RPMI8226 (cell line): ENCODE results near the gene PEAK3.
A peak's percentile ranks its signal among the peaks of the same experiment; 100 is the strongest.

Experiments
- DNase-seq: peaks from one replicate; pipeline ENCODE4 v3.0.0-alpha.2; 2015

The PEAK3 gene

DNA sequence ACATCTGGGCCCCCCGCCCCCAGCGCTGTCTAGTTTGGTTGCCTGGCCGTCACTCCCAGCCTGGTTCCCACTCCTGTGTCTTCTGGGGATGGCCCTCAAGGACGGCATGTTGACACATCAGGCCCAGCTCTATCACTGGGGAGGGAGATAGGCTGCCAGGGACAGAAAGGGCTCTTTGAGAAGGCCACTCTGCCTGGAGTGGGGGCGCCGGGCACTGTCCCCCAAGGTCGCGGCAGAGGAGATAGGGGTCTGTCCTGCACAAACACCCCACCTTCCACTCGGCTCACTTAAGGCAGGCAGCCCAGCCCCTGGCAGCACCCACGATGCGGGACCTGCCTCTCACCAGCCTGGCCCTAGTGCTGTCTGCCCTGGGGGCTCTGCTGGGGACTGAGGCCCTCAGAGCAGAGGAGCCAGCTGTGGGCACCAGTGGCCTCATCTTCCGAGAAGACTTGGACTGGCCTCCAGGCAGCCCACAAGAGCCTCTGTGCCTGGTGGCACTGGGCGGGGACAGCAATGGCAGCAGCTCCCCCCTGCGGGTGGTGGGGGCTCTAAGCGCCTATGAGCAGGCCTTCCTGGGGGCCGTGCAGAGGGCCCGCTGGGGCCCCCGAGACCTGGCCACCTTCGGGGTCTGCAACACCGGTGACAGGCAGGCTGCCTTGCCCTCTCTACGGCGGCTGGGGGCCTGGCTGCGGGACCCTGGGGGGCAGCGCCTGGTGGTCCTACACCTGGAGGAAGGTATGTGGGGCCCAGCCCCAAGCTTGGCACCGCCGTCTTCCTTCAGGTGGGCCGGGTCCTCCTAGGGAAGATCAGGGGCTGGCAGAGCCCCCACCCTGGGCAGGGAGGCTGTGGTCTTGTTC is 32.7 kb downstream of the PEAK3 start, which contains the start of gene AMH:
Gene AMH (plus strand): TSS at position 314 of the 857 bp plus-strand sequence. CDS start 10 bp downstream, at position 324.
- no peak for DNase-seq

DNA sequence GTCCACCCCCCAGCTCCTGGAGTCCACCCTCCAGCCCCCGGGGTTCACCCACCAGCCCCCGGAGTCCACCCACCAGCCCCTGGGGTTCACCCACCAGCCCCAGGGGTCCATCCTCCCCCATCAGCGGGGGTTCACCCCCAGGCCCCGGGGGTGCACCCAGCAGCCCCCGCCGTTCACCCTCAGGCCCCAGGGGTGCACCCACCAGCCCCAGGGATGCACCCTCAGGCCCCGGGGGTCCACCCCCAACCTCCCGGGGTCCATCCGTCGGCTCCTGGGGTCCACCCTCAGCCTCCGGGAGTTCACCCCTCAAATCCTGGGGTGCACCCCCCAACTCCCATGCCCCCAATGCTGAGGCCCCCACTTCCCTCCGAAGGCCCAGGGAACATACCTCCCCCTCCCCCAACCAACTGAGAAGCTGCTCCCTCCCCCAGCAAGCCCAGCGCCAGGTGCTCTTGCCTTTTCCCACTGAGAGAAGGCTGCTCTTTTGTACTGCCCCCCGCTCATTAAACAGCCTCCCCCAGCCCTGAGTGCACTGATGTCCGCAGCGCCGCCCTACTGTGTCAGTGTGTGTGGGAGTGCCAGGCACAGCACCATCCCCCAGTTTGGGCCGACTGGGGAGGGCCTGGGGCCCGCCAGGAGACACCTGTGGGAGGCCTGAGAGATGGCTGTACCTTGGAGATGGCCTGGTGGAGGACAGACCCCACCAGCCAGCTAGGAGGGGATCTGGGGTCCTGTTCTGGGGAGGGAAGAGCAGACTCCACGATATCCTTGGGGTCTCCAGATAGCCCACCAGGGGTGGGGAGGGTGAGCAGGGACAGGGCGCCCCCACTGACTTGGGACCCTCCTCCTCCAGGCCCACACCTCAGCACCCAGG is 33.6 kb downstream of the PEAK3 start:
- no peak for DNase-seq

DNA sequence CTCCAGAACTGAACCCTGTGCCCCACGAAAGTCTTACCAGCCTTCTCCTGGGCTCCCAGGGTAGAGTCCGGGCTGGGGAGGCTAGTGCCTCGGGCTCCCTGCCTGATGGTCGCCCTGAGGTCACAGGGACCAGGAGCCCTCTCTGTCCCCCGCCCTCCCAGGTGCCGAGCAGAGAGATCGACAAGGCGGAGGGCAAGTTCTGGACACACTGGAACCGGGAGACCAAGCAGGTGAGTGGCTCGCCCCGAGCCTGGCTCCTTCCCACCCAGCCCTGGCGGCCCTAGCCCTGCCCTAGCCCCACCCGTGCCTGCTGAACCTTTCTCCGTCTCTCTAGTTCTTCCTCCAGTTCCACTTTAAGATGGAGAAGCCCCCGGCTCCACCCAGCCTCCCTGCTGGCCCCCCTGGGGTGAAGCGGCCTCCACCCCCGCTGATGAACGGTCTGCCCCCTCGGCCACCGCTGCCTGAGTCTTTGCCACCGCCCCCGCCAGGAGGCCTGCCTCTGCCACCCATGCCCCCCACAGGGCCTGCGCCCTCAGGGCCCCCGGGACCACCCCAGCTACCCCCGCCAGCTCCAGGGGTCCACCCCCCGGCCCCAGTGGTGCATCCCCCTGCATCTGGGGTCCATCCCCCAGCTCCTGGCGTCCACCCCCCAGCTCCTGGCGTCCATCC is 34.4 kb downstream of the PEAK3 start:
- no peak for DNase-seq

DNA sequence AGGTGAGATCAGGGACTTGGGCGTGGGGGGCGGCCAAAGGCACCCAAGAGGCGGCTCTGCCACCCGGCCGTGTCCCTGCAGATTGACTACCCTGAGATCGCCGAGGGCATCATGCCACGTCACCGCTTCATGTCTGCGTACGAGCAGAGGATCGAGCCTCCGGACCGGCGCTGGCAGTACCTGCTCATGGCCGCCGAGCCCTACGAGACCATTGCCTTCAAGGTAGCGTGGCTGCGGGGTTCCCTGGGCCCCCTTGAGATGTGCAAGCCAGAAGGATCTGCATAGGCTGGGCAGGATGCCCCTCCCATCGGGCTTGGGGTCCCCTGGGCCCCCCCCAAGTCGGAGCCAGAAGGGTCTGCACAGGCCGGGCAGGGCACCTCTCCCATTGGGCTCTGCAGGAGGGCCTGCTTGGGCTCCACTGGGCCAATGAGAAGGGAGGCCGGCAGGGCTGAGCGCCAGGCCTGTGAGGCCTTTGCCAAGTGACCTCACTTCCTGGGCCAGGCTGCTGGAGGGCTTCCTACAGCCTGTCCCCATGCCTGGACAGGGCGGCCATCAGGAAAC is 35.1 kb downstream of the PEAK3 start:
- DNase-seq, result no peak

DNA sequence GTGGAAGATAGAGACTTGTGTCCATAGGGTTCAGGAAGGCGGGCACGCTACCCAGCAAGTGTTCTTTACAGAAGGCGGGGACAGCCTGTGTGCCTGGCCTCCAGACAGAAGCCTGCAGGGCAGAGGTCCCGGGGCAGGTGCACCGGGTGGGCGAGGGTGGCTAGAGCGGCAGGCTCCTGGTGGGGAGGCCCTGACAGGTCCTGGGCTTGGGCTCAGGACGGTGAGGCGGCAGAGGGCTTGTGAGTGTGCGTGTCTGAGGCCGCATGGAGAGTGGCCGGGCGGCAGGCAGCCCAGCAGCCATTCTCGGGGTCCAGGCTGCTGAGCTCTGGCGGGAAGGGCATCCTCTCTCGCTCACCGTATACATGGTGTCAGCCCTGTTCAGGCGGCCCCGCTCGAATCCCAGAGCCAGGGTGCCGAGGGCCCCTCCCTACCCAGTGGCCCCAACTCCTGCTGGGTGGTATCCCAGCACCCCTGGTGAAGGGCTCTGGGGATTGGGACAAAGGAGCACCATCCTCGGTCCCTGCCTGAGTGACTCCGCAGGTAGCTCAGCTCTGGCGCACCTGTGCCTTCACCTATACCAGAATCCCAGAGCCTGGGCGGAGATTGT is 35.9 kb downstream of the PEAK3 start:
- DNase-seq, result no peak

DNA sequence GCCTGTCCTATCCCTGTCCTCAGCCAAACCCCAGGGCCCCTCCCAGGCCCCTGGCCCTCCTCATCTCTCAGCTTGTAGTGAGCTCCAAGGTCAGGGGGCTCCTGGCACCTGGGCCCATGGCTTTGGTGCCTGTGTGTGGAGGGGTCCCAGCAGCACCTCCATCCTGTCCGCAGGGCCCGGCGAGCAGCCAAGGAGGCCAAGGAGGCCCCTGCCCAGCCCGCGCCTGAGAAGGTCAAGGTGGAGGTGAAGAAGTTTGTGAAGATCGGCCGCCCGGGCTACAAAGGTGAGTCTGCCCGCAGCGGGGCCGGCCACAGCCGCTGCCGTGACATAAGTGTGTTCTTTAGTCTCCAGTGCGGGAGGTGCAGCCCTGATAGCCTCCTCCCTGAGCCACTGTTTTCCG is 36.7 kb downstream of the PEAK3 start:
- DNase-seq, result no peak

DNA sequence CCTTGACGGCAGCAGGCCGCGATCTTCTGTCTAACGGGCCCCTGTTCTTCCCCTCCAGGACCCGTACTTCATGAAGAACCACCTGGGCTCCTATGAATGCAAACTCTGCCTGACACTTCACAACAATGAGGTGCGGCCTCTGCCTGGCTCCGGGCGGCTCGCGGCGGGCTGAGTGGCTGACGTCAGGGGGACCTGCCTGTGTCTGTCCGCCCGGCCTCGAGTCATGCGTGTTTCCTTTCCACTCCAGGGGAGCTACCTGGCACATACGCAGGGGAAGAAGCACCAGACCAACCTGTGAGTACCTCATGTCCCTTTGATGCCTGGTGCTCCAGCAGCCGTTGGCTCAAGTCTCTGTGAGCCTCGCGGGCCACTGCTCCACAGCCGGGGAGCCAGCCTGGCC is 37.5 kb downstream of the PEAK3 start:
- no peak for DNase-seq

DNA sequence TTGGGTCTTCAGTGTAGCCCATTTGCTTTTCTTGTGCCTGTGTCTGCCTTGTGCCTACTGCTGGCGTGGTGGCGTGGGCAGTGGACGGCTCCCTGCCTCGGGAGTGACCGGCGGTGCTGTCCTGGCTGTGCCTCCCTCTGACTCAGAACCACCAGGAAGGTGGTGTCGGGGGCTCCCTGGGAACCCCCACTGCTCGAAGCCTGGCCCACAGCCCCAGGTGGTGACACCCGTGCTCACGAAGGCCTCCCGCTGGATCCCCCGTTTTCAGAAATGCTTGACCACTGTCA is 37.9 kb downstream of the PEAK3 start:
- DNase-seq, result no peak

DNA sequence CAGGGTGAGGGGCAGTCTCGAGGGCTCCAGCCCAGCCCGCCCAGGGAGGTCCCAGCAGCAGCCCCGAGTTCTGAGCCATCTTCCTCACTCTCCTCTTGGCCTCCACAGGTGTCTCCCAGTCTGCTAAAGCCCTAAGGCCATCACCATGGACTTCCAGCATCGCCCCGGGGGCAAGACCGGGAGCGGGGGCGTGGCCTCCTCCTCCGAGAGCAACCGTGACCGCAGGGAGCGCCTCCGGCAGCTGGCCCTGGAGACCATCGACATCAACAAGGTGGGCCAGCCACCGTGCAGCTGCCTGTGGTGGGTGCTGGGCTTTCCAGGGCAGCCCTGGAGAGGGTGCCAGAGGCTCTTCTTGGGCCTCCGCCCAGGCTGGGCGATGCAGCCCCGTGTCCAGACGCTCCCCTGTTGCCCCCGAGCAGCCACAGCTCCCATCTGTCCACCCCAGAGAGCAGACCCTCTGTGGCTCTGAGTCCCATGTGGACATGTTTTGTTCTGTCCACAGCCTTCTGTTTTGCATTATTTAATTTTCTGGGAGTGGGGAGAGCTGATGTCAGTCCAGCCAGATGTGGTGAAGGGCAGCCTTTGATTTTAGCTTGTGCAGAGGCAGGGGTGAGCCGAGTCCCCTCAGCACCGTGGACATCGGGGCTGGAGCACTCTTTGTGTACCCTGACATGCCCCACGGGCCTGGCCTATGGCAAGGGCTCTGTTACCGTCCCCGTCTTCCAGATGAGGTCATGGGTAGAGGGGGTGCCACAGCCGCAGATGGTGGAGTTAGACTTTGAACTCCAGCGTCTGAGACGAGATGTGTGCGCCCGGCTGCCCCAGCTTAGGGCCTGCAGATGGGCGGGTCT is 38.5 kb downstream of the PEAK3 start:
- DNase-seq, result no peak

DNA sequence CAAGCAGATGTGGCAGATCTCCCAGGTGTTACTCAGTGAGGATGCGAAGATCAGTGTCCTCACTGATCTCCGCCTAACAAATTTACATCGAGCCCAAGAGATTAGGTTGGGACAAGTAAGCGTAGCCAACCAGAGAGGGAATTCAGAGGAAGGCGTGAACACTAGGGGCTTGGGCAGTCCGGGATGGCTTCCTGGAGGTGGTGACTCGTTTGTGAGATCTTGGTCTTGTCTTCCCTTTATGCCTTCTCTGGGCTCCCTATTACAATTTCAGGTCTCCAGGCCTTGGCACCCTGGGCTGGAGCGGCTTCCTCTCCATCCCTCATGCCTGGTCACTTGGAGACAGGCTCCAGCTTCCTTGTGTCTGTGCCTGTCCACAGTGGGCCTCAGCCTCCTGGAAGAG is 39.2 kb downstream of the PEAK3 start:
- DNase-seq, result no peak

DNA sequence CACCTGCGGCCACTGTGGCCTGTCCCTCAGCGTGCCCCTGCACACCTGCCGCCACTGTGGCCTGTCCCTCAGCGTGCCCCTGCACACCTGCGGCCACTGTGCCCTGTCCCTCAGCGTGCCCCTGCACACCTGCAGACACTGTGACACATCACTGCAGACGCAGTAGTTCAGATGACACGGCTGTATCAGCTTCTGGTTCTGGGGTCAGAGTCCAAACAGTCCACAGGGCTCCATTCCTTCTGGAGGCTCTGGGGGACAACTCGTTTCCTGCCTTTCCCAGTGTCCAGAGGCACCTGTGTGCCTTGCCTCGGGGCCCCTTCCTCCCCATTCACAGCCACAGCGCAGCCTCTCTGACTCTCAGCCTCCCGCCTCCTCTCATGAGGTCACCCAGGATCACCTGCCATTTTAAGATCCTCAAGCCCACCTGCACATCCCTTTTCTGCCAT is 39.9 kb downstream of the PEAK3 start:
- no peak for DNase-seq

DNA sequence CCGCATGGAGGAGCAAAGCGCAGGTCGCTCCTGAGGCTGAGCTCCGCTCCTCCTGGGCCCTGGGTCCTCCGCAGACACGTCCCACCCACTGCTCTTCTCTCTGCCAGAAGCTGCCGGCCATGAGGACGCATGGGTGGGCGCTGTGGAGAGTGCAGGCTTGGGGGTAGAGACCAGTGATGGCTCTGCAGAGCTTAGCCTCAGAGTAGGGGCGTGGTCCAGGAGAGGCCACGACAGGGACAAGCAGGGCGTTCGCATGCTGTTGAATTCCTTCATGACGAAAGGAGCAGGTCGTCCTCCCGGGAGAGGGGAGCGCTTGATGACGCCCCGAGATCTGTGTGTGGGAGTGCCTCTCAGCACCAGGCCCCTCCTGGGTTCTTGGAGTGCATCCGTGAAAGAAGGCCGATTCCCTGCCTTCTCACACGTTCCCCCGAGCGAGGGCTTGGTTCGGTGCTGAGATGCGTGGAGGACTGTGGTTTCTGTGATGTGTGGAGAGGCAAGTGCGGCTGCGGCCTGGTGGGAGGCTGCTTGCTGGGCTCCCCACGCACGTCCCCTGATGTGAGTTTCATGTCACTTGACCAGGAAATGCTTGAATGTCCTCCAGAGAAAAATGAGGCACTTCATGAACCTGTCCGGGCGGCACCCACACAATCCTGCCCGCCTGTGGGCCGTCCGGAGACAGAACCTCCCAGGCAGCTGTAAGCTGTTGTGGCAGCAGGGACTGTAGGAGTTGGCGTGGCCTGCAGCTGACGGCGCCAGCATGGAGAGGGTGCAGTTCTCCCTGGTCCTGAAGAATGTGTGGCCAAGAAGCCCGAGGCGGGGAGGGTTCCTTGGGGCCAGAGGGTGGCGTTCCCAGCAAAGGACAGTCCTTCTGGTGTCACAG is 40.9 kb downstream of the PEAK3 start:
- no peak for DNase-seq

DNA sequence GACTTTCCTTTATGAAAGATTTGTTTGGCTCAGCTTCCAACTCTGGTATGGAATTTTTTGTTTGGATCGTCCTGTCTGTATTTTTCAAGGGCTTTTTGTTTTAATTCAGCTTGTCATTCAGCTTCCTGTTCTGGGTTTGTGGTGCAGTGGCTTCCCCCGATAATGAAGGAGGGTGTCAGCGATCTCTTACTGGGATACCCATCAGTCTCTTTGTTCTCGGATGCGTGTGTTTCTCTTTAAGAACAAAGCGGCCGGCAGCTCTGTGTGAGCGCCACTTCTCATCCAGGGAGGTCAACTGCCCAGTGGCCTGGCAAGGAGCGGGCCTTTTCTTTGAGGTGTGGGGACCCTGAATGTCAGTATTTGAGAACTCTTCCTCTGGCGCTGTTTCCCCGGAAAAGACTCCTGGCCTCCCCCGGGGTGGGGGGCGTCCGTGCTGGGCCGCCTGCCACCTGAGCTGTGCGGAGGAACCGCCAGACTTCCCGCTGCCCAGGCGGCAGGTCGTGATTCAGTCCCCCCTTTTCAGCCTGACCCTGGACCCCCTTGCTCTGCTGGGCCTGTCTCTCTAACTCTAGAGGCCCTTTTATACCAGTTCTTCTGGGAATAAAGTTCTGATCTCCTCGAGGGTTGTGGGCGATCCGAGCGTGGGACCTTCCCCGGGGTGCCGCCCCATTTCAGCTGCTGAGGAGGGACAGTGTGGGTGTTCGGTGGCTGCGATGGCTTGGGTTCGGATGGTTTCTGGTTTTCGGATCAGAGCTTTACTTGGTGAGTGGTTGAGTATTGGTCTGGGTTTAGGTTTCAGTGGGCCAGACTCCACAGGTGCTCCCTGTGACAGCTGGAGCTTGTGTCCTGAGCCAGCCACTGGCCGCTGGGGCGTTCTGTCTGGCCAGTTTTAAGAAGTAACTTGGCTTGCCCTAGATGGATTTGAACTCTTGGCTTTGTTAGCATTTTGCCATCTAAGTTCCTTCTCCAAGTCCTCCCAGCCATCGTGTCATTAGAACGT is 41.9 kb downstream of the PEAK3 start:
- peak; percentile 51 for DNase-seq

DNA sequence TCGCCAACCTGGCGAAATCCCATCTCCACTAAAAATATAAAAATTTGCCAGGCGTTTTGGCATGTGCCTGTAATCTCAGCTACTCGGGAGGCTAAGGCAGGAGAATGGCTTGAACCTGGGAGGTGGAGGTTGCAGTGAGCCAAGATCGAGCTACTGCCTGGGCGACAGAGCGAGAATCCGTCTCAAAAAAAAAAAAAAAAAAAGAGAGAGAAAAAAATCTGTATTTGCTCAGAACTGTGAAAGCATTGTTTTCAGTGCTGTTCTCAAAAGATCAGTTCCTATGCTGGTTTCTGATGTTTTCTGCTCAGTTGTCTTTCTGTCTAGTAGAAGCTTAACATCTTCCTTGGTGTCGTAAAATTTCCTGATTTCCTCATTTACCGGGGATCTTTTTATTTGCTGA is 42.8 kb downstream of the PEAK3 start:
- no peak for DNase-seq

DNA sequence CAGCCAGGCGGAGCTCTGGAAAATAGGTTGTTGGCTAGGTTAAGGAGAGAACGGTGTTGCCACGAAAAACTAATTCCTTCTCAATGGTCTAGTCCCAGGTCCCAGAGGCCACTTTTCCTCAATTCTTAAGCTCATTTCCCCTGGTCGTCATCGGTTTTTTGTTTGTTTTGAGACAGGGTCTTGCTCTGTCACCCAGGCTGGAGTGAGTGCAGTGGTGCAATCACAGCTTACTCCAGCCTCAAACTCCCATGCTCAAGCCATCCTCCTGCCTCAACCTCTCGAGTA is 44.2 kb downstream of the PEAK3 start:
- DNase-seq, result no peak

DNA sequence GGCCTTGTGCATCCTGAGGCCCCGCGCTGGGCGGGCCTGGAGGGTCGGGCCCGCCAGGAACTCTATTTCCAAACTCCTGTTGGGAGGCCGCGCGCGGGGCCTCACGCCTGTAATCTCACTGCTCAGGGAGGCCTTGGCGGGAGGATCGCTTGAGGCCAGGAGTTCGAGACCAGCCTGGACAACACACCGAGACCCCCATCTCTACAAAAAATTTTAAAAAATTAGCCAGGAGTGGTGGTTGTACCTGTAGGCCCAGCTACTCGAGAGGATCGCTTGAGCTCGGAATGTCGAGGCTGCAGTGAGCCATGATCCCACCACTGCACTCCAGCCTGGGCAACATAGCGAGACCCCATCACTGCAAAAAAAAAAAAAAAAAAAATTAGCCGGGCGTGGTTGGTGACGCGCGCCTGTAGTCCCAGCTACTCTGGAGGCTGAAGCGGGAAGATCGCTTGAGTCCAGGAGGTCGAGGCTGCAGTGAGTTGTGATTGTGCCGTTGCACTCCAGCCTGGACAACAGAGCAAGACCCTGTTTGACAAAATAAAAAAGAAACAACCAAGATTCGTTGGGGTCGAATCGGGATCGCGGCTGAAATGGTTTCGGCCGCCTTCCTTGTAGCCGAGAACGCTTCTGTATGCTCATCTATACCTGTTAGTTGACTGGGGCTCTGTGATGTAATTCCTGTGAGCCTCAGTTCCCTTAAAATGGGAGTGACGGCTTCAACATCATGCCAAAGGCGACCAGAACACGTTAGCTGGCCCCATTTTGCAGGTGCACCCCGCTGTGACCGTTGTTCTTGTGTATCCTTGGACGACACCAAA is 44.7 kb downstream of the PEAK3 start:
- no peak for DNase-seq

DNA sequence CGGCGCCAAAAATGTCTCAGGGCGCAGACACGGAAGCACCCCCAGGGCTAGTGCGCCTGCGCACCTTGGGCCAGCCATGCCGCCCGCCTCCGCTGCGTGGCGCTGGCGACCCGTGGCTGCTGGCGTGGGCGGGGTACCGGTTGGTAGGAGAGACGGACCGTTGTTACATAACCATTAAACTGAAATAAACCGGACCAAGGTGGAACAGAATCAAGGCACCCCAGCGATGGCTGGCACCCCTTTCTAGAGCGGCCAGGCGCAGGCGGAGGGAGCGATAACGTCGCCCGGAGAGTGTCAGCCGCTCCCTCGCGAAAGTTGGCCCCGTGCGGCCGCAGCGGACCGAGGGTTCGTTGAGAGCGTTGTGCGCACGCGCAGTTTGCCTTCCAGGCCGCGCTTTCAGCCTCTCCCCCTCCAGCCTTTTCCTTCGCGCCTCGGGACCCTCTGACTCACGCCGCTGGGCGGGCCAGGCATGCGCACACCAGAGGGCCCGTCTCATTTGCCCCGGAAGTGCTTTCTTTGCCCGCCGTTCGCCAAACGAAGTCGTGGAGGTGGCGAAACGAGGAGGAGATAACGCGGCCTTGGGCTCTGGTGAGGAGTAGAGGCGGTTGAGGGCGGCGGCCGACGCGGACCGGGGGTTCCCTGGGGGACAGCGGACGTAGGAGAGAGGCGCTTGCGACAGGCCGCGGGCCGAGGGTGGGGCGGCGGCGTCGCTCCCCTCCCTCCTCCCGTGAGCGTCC is 45.5 kb downstream of the PEAK3 start, which contains the start of the genes PLEKHJ1 and SF3A2:
Gene PLEKHJ1 (minus strand): TSS at position 16 of the 737 bp plus-strand sequence. CDS start 81 bp downstream, outside the sequence.
Gene SF3A2 (plus strand): TSS at position 511 of the 737 bp plus-strand sequence. CDS start 6,595 bp downstream, outside the sequence.
- DNase-seq, result peak; percentile 98

DNA sequence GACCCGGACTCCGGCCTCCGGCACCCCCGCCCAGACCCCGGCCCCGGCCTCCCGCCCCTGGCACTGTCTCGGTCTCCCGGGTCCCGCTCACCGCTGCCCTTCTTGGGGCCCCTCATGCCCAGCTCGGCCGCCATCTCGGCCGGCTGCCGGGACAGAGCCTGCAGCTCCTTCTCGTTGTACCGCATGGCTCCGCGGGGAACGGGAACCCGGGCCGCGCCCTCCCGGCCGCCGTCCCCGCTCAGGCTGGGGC is 46.0 kb downstream of the PEAK3 start:
- no peak for DNase-seq
